HG03060 (cell line): ENCODE measurements around the gene TCF7L2.

Source experiments
- ATAC-seq: cut with Tn5 transposase; IDR thresholded peaks from one replicate; pipeline ENCODE4 v1.9.1; 2021; ENCODE audit warnings: low read depth, moderate number of reproducible peaks; ENCODE audit not compliant: unreplicated experiment

TCF7L2 gene

GRCh38 chr10:113019692-113020474 lies 69.8 kb downstream of the TCF7L2 start:
- no peak for ATAC-seq

DNA sequence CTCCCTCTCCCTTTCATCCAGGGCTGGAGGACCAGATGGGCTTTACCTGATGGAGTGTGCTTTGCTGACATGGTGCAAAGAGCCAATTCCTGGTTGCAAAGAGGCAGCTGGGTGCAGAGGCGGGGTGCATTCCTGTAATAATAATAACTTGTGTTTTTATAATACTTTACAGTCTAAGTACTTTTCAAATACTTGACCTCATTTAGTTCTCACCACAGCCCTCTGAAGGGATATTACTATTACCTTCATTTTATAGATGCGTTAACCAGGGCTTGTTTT lies 70.4 kb downstream of the TCF7L2 start:
- no peak for ATAC-seq

DNA sequence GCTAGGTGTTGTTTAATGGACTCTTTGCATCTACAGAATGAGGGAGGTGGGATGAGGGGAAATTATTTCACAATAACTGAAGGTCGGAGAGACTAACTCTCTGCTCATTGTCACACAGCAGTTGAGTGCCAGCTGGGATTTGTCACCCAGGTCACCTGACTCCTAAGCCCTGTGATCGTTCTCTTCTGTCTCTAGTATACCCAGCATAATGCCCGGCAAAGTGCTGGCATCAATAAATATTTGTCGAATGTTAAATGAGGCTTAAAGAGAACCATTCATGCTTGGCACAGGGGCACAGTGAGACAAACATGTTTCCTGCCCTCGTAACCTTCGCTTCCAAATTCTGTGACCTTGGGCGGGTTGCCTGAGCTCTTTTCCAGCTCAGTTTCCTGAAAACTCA lies 70.8 kb downstream of the TCF7L2 start:
- ATAC-seq: no peak

- ATAC-seq: no peak
These were observed 71.4 kb downstream of the TCF7L2 start for GRCh38 chr10:113021268-113022040.

GRCh38 chr10:113022265-113022664 lies 72.2 kb downstream of the TCF7L2 start:
- ATAC-seq: no peak

- no peak for ATAC-seq
These were observed 73.0 kb downstream of the TCF7L2 start for GRCh38 chr10:113023017-113023416.

DNA sequence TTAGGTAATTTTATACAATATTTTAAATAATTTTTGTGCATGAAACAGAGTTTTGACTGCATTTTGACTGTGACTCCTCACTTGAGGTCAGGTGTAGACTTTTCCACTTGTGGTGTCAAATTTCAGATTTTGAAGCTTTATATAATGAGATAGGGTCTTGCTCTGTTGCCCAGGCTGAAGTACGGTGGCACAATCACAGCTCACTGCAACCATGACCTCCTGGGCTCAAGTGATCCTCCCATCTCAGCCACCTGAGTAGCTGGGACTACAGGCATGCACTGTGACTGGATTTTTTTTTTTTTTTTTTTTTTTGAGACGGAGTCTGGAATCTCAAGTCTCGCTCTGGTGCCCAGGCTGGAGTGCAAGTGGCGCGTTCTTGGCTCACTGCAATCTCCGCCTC lies 74.9 kb downstream of the TCF7L2 start:
- ATAC-seq: no peak

DNA sequence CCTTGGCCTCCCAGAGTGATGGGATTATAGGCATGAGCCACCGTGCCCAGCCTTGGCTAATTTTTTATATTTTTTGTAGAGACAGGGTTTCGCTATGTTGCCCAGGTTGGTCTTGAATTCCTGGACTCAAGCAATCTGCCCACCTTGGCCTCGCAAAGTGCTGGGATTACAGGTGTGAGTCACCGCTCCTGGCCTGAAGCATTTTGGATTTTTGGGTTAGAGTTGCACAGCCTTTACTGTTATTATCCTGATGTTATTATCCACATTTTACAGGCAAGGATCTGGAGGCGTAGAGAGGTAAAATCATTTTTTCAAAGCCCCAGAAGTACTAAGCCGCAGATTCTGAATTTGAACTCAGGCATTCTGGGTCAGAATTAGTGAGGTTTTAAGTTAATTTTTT lies 75.4 kb downstream of the TCF7L2 start:
- no peak for ATAC-seq

GRCh38 chr10:113026679-113027078 lies 76.6 kb downstream of the TCF7L2 start:
- no peak for ATAC-seq

- no peak for ATAC-seq
These were observed 77.2 kb downstream of the TCF7L2 start for GRCh38 chr10:113027230-113027573.

GRCh38 chr10:113027574-113028455 lies 77.8 kb downstream of the TCF7L2 start:
- ATAC-seq: no peak

DNA sequence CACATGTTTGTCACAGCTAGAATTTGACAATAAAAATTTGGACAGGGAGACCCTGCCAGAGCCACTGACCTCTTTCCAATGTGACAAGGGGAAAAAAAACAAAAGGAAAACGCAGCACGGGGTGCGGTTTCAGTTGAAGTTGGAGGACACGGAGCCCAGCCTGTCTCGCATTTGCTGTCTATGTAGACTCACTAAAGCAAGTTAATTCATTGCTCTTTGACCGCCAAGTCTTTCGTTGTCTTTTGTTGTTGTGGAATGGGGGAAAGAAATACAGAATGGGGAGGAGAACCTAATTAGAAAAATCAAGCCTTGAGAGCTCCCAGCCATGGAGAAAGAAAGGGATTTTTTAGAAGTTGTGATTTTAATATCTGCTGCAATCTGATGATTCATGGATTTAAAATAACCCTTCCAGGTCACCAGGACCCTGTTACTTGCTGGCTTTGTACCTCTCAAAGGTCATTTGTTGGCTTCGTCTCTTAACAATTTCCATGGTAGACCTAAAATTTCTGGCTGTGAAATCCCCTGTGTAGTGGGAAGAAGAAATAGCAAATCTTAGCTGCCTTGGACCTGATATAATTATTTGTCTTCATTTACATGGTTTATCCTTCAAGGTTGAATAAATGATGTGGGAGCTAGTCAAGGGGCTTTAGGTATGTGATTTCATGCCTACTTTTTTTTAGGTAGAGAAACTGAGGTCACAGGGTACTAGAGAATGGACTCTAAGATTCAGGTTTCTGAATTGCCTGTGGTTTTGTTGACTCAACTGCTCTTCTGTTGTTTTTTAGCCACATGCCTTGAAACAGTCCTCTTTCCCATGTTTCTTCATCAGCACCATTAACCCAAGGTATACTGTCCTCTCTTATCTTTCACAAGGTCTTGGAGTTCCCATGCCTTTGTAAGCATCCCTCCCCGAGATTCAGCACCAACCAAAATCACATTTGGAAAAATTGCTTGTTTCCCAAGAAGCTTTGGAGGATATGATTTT lies 78.7 kb downstream of the TCF7L2 start:
- no peak for ATAC-seq

GRCh38 chr10:113030453-113030852 lies 80.4 kb downstream of the TCF7L2 start:
- no peak for ATAC-seq

- no peak for ATAC-seq
These were observed 81.1 kb downstream of the TCF7L2 start for GRCh38 chr10:113031147-113031546.

GRCh38 chr10:113033991-113034390 lies 83.9 kb downstream of the TCF7L2 start:
- no peak for ATAC-seq

- no peak for ATAC-seq
These were observed 85.8 kb downstream of the TCF7L2 start for GRCh38 chr10:113035732-113036312.

- no peak for ATAC-seq
These were observed 86.6 kb downstream of the TCF7L2 start for GRCh38 chr10:113036619-113037018.

- no peak for ATAC-seq
These were observed 87.2 kb downstream of the TCF7L2 start for GRCh38 chr10:113037218-113037617.

DNA sequence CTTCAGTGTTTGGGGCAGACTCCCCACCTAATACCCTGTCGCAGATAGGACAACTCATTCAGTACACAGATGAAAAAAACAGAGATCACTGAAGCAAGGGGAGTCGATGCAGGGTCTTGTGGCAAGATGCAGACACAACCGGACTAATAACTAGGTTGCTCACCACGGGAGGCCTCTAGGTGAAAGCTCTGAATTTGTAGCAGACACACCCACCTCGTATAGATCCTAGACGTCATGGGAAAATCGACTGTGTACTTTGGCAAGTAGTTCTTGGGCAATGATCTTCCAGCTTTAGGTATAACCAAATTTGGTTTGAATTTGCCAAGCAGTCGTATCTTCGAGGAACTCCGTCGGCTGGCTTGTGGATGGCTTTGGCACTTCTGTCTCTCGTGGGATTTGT lies 88.1 kb downstream of the TCF7L2 start:
- ATAC-seq: no peak

GRCh38 chr10:113038985-113039384 lies 88.9 kb downstream of the TCF7L2 start:
- no peak for ATAC-seq
